PC-3 (cell line): ENCODE measurements around the gene LAMA5. TPM values are rescaled to one million over a fixed set of nuclear protein-coding genes. Genes with fewer than 3 reads are reported as not detected.

ENCODE experiments used
- ATAC-seq: fragments of 200-7000 bp; cut with Tn5 transposase; 2 replicates; pipeline ENCODE4 v1.9.1; 2020; ENCODE audit warnings: mild to moderate bottlenecking, moderate library complexity
- BruUV-seq: library from RNA; stranded (reverse); fragments of 400-500 nt; replicated peaks from 2 replicates; lab custom pipeline; 2021; lab: Mats Ljungman, UMichigan
- CTCF ChIA-PET: fragments of 300-600 bp; sonication (Branson Sonifier 250); formaldehyde crosslinking; loops from one replicate; lab custom pipeline; 2022; ENCODE audit warnings: antibody characterized with exemption; lab: Charles Lee
- POLR2A ChIA-PET: fragments of 300-600 bp; sonication (Branson Sonifier 250); formaldehyde crosslinking; loops from one replicate; lab custom pipeline; 2022; ENCODE audit warnings: antibody characterized with exemption; ENCODE audit not compliant: unreplicated experiment; lab: Charles Lee
- DNase-seq: peaks from one replicate; pipeline ENCODE4 v3.0.0-alpha.2; 2015
- H2AFZ ChIP-seq: fragments of 300-600 bp; sonication (generic); 2 replicates; pipeline ENCODE4 v1.6.0; 2016; ENCODE audit warnings: antibody characterized with exemption, low read length
- H3F3A ChIP-seq: fragments of 300-600 bp; sonication (generic); one replicate; pipeline ENCODE4 v1.6.0; 2017; ENCODE audit warnings: antibody characterized with exemption, low read length, control low read depth, mild to moderate bottlenecking; ENCODE audit not compliant: unreplicated experiment
- H3K27ac ChIP-seq: fragments of 300-600 bp; sonication (generic); 2 replicates; pipeline ENCODE4 v1.5.1; 2016; ENCODE audit warnings: mild to moderate bottlenecking, low read length
- H3K27me3 ChIP-seq: fragments of 300-600 bp; sonication (generic); 2 replicates; pipeline ENCODE4 v1.6.1; 2016; ENCODE audit warnings: low read length, mixed read lengths
- H3K36me3 ChIP-seq: fragments of 300-600 bp; sonication (generic); 2 replicates; pipeline ENCODE4 v1.6.1; 2016; ENCODE audit warnings: low read depth, mixed run types, low read length, mixed read lengths
- H3K4me1 ChIP-seq: fragments of 300-600 bp; sonication (generic); 2 replicates; pipeline ENCODE4 v1.5.1; 2016; ENCODE audit warnings: low read length; ENCODE audit not compliant: insufficient read depth
- H3K4me2 ChIP-seq: fragments of 300-600 bp; sonication (generic); 2 replicates; pipeline ENCODE4 v1.6.0; 2016; ENCODE audit warnings: low read length
- H3K4me3 ChIP-seq: fragments of 300-600 bp; sonication (generic); 2 replicates; pipeline ENCODE4 v1.5.1; 2016; ENCODE audit warnings: mild to moderate bottlenecking, low read length, mixed read lengths
- H3K79me2 ChIP-seq: fragments of 300-600 bp; sonication (generic); 2 replicates; pipeline ENCODE4 v1.6.1; 2017; ENCODE audit warnings: low read length, mixed read lengths
- H3K9ac ChIP-seq: fragments of 300-600 bp; sonication (generic); 2 replicates; pipeline ENCODE4 v1.6.0; 2016; ENCODE audit warnings: mild to moderate bottlenecking, low read length
- H3K9me2 ChIP-seq: fragments of 300-600 bp; sonication (generic); replicated peaks from 2 replicates; pipeline ENCODE4 v1.6.1; 2016; ENCODE audit warnings: mixed run types, low read length, mixed read lengths
- H3K9me3 ChIP-seq: fragments of 300-600 bp; sonication (generic); 2 replicates; pipeline ENCODE4 v1.6.1; 2016; ENCODE audit warnings: low read length, mixed read lengths
- H4K20me1 ChIP-seq: fragments of 300-600 bp; sonication (generic); 2 replicates; pipeline ENCODE4 v1.6.1; 2016; ENCODE audit warnings: low read length, mixed read lengths
- EZH2 ChIP-seq: fragments of 300-600 bp; sonication (generic); IDR thresholded peaks from one replicate; pipeline ENCODE4 v1.6.1; 2017; ENCODE audit warnings: antibody characterized with exemption, mild to moderate bottlenecking, low read length; ENCODE audit not compliant: unreplicated experiment
- EZH2phosphoT487 ChIP-seq: fragments of 300-600 bp; sonication (generic); IDR thresholded peaks from 2 replicates; pipeline ENCODE4 v1.6.1; 2018; ENCODE audit warnings: mild to moderate bottlenecking, antibody characterized with exemption, low read length, borderline replicate concordance
- intact Hi-C: fragments of 100-400 bp; cut with micrococcal nuclease; formaldehyde crosslinking; loops from 2 replicates; pipeline ENCODE4 v1.9.0; 2023
- total RNA-seq: library from RNA; depleted of rRNA; stranded (reverse); fragments of >200 nt; gene quantifications from 2 replicates; pipeline ENCODE4 v1.2.3, GENCODE V29; 2014
- TF ChIP-seq, protein P1 (sequence below): fragments of 300-600 bp; sonication (generic); conservative IDR thresholded peaks from 2 replicates; pipeline ENCODE4 v1.5.1; 2017; ENCODE audit warnings: antibody characterized with exemption, low read depth, mild to moderate bottlenecking, low read length

Gene LAMA5
- total RNA-seq, 1 experiment from 2014 or later, result 196 TPM

DNA sequence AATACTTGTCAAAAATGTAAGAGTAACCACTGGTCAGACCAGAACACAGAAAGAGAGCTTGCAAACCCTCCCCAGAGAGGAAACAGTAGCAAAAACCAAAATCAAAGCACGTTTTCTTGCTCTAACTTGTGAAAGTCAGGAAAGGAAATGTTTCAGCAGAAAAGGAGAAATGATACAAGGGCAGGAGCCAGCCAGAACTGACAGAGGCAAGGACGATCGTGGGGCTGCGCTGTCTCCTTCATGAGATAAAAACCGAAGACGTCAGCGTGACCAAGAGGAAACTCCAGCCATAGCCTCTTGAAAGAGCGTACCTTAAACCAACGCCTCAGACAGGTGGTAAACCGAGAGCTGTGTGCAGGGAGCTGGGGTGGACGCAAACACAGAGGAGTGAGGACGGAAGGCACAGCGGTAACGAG is 27.5 kb downstream of the LAMA5 start:
- intact Hi-C loops, result no loop called here
- no peaks in the 10 kb centered on the region for H3K9me2 ChIP-seq
- peaks cover 10% of the 10 kb centered on the region; the same call in 1 of the 2 replicates for H3K79me2 ChIP-seq
- no TSS peak for BruUV-seq
- ChIA-PET CTCF (interaction anchor here (0.7 kb wide), 1 partner anchor 35 kb away, joined by 3 read pairs; no protein-coding TSS in a partner anchor), POLR2A (no interaction called here)
- peaks cover 64% of the 10 kb centered on the region for H3K36me3 ChIP-seq
- H3K9me3 ChIP-seq, result no peaks in the 10 kb centered on the region
- TF ChIP-seq, protein P1, sequence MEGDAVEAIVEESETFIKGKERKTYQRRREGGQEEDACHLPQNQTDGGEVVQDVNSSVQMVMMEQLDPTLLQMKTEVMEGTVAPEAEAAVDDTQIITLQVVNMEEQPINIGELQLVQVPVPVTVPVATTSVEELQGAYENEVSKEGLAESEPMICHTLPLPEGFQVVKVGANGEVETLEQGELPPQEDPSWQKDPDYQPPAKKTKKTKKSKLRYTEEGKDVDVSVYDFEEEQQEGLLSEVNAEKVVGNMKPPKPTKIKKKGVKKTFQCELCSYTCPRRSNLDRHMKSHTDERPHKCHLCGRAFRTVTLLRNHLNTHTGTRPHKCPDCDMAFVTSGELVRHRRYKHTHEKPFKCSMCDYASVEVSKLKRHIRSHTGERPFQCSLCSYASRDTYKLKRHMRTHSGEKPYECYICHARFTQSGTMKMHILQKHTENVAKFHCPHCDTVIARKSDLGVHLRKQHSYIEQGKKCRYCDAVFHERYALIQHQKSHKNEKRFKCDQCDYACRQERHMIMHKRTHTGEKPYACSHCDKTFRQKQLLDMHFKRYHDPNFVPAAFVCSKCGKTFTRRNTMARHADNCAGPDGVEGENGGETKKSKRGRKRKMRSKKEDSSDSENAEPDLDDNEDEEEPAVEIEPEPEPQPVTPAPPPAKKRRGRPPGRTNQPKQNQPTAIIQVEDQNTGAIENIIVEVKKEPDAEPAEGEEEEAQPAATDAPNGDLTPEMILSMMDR, result no peak
- no peak for TF ChIP-seq EZH2
- TF ChIP-seq EZH2phosphoT487, result no peak
- H2AFZ ChIP-seq, result no peak overlapping the region
- H3F3A ChIP-seq, result no peaks in the 10 kb centered on the region
- DNase-seq (no peak), ATAC-seq (no peak)
- H3K4me3 ChIP-seq, result no peak overlapping the region
- no peaks in the 10 kb centered on the region for H3K27me3 ChIP-seq
- H4K20me1 ChIP-seq, result no peaks in the 10 kb centered on the region; the same call in 1 of the 2 replicates
- no peak overlapping the region for H3K4me2 ChIP-seq
- no peaks in the 10 kb centered on the region for H3K4me1 ChIP-seq
- no peak overlapping the region for H3K27ac ChIP-seq
- H3K9ac ChIP-seq, result no peak overlapping the region

DNA sequence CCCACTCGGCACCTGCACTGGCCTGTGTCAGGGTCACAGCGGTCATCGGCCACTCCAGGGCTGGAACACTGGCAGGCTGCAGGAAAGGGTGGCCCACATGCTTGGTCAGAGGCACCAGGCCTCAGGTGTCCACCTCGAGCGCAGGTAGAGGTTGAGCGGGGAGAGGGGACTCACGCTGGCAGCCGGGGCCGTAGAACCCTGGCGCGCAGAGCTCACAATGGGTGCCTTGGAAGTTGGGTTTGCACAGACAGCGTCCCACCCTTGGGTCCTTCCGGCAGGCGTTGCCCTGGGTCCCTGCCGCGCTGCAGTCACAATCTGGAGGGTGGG is 28.9 kb downstream of the LAMA5 start:
- H3K27ac ChIP-seq, result no peak overlapping the region
- no peak for DNase-seq
- no TSS peak for BruUV-seq
- no peak overlapping the region for H2AFZ ChIP-seq
- no peaks in the 10 kb centered on the region for H3K4me1 ChIP-seq
- no peaks in the 10 kb centered on the region for H3K9me2 ChIP-seq
- H3K36me3 ChIP-seq, result peaks cover 62% of the 10 kb centered on the region
- no peaks in the 10 kb centered on the region for H3F3A ChIP-seq
- H3K79me2 ChIP-seq, result peaks cover 9% of the 10 kb centered on the region; the same call in 1 of the 2 replicates
- H3K9ac ChIP-seq, result no peak overlapping the region
- ChIA-PET CTCF (no interaction called here), POLR2A (no interaction called here)
- H3K27me3 ChIP-seq, result no peaks in the 10 kb centered on the region
- no peak overlapping the region for H3K4me3 ChIP-seq
- TF ChIP-seq, protein P1, result no peak
- TF ChIP-seq EZH2 (no peak), EZH2phosphoT487 (no peak)
- intact Hi-C loops, result no loop called here
- no peak for ATAC-seq
- H3K9me3 ChIP-seq, result no peaks in the 10 kb centered on the region
- H4K20me1 ChIP-seq, result no peaks in the 10 kb centered on the region; the same call in 1 of the 2 replicates
- H3K4me2 ChIP-seq, result no peak overlapping the region

DNA sequence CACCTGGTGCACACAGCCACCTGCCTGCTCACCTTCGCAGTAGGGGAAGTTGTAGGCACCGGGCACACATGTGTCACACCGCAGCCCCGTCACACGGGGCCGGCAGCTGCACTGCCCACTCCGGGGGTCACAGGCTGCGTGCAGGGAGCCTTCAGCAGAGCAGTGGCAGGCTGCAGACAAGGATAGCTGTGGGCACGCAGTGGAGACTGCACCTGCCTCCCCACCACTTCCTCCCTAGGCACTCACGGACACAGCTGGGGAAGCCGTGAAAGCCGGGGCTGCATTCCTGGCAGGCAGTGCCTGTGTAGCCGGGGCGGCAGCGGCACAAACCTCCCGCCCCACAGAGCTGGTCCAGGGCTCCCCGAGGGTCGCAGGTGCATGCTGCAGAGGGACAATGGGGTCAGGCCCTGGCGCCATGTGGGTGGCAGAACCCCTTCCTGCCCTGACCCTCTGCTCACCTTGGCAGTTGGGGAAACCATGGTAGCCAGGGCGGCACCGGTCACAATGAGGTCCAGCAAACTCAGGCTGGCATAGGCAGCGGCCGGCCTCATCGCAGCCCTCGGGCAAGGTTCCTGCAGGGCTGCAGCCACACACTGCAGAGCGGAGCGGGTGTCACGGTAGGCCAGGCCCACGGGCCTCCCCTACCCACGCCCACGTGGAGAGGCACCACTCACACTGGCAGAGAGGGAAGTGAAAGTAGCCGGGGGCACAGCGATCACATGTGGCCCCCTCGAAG is 29.4 kb downstream of the LAMA5 start:
- no peak for DNase-seq
- Histone ChIP-seq H3K4me3 (no peak overlapping the region), H3K4me2 (no peak overlapping the region), H3K27ac (no peak overlapping the region), H2AFZ (no peak overlapping the region), H3K9ac (no peak overlapping the region), H3F3A (no peaks in the 10 kb centered on the region), H3K27me3 (no peaks in the 10 kb centered on the region), H3K4me1 (no peaks in the 10 kb centered on the region), H3K9me2 (no peaks in the 10 kb centered on the region), H3K9me3 (no peaks in the 10 kb centered on the region), H3K79me2 (peaks cover 4% of the 10 kb centered on the region; the same call in 1 of the 2 replicates), H4K20me1 (no peaks in the 10 kb centered on the region; the same call in 1 of the 2 replicates), H3K36me3 (peaks cover 57% of the 10 kb centered on the region)
- POLR2A ChIA-PET, result no interaction called here
- TSS peak; percentile 31 for BruUV-seq
- ATAC-seq, result no peak
- CTCF ChIA-PET, result no interaction called here
- TF ChIP-seq EZH2, result no peak
- intact Hi-C loops, result no loop called here
